Activated naive CD8-positive, alpha-beta T cell treated with anti-CD3 and anti-CD28 coated beads, Interleukin-2, amount 10 ng/mL, durations not matched to agents 7 days and 5 days (primary cell): ENCODE results near the gene ACD. TPM values are rescaled to one million over a fixed set of nuclear protein-coding genes. Genes with fewer than 3 reads are reported as not detected.

ENCODE experiments used
- ATAC-seq: fragments of 150-1000 bp; cut with Tn5 transposase; one replicate; pipeline ENCODE4 v1.10.0; 2021; ENCODE audit warnings: low read depth, moderate library complexity
- POLR2A ChIA-PET: fragments of 350-600 bp; sonication (Branson Sonifier 250); formaldehyde crosslinking; loops from one replicate; lab custom pipeline; 2021; ENCODE audit warnings: antibody characterized with exemption; lab: Charles Lee
- DNase-seq: peaks from one replicate; pipeline ENCODE4 v3.0.0; 2021
- H3K27ac Mint-ChIP-seq: one replicate; pipeline ENCODE4 v1.8.0; 2022; ENCODE audit warnings: mild to moderate bottlenecking, mixed read lengths
- H3K27me3 Mint-ChIP-seq: one replicate; pipeline ENCODE4 v1.8.0; 2022; ENCODE audit warnings: mild to moderate bottlenecking, moderate library complexity, mixed read lengths
- H3K36me3 Mint-ChIP-seq: one replicate; pipeline ENCODE4 v1.8.0; 2021; ENCODE audit warnings: mild to moderate bottlenecking, mixed read lengths
- H3K4me1 Mint-ChIP-seq: one replicate; pipeline ENCODE4 v1.8.0; 2021; ENCODE audit warnings: mixed read lengths
- H3K4me3 Mint-ChIP-seq: one replicate; pipeline ENCODE4 v1.8.0; 2022; ENCODE audit warnings: mild to moderate bottlenecking, moderate library complexity, mixed read lengths
- H3K9me3 Mint-ChIP-seq: one replicate; pipeline ENCODE4 v1.8.0; 2021; ENCODE audit warnings: mixed read lengths
- total RNA-seq, 2 experiments: library from RNA; stranded (reverse); gene quantifications; one replicate each; pipeline ENCODE4 v1.2.3, GENCODE V29; 2021

The ACD gene
- total RNA-seq, 2 experiments from 2014 or later = 50.7 to 54.2 TPM

- peaks cover 11% of the 10 kb centered on the region for H3K4me1 Mint-ChIP-seq
- H3K27me3 Mint-ChIP-seq = no peaks in the 10 kb centered on the region
- no peak for ATAC-seq
- POLR2A ChIA-PET = interaction anchor here (1.1 to 5.9 kb wide), 3 partner anchors 11 to 101 kb away, joined by 3 to 99 read pairs (median 72); partner anchors contain the start of genes ACD and PARD6A
- H3K36me3 Mint-ChIP-seq = peaks cover 18% of the 10 kb centered on the region
- no peak for DNase-seq
- no peaks in the 10 kb centered on the region for H3K9me3 Mint-ChIP-seq
- H3K27ac Mint-ChIP-seq = no peak overlapping the region
- H3K4me3 Mint-ChIP-seq = no peak overlapping the region
Measured at GRCh38 chr16:67647681-67648080, 12.4 kb downstream of the ACD start.

GRCh38 chr16:67647111-67647651, 12.9 kb downstream of the ACD start:
- Mint-ChIP-seq H3K36me3 (peaks cover 16% of the 10 kb centered on the region), H3K4me3 (no peak overlapping the region), H3K9me3 (no peaks in the 10 kb centered on the region), H3K4me1 (peaks cover 11% of the 10 kb centered on the region), H3K27me3 (no peaks in the 10 kb centered on the region), H3K27ac (no peak overlapping the region)
- POLR2A ChIA-PET = interaction anchor here (1.1 to 5.9 kb wide), 4 partner anchors 11 to 100 kb away, joined by 3 to 99 read pairs (median 69); partner anchors contain the start of genes ACD, CTCF and PARD6A
- DNase-seq (no peak), ATAC-seq (no peak)

DNA sequence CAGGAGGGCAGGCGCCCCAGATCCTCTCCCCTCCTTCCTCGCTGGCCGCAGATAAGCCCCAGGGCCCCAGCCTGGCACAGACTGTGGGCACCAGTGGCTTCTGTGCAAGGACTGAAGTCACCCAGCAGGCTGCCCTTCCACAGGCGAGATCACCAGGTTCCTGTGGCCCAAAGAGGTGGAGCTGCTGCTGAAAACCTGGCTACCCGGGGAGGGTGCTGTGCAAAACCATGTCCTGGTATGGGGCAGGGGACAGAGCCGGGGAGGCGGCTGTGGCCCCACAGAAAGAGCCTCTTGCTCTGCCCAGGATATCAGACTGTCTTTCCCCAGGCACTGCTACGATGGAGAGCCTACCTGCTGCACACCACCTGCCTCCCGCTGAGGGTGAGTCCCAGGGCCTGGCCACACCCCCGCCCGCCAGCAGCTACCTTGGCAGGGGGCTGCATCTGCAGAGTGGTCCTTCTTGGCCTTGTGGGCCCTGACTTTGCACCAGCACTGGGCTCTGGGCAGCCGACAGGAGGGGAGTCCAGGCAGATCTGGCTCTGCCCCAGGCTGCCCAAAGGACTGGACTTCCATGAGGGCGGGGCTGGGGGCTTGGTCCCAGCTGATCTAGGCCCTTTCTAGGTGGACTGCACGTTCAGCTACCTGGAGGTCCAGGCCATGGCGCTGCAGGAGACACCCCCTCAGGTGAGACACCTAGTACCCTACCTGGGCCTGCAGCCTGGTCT, 14.5 kb downstream of the ACD start:
- Mint-ChIP-seq H3K4me3 (peak overlapping the region; percentile 92), H3K27ac (peak overlapping the region; percentile 96), H3K9me3 (no peaks in the 10 kb centered on the region), H3K27me3 (no peaks in the 10 kb centered on the region), H3K36me3 (peaks cover 9% of the 10 kb centered on the region), H3K4me1 (peaks cover 9% of the 10 kb centered on the region)
- POLR2A ChIA-PET = interaction anchor here (0.6 to 5.9 kb wide), 23 partner anchors 13 to 485 kb away, joined by 3 to 99 read pairs (median 4); partner anchors contain the start of genes ACD, ATP6V0D1, C16orf86 and CTCF
- DNase-seq = no peak
- ATAC-seq = peak; percentile 3

GRCh38 chr16:67644038-67644437, 16.0 kb downstream of the ACD start:
- H3K27me3 Mint-ChIP-seq = no peaks in the 10 kb centered on the region
- ATAC-seq (no peak), DNase-seq (no peak)
- peak overlapping the region; percentile 80 for H3K27ac Mint-ChIP-seq
- peaks cover 5% of the 10 kb centered on the region for H3K4me1 Mint-ChIP-seq
- peak overlapping the region; percentile 75 for H3K4me3 Mint-ChIP-seq
- POLR2A ChIA-PET = interaction anchor here (0.7 to 5.9 kb wide), 10 partner anchors 16 to 483 kb away, joined by 3 to 99 read pairs (median 12); partner anchors contain the start of genes ACD, ATP6V0D1, C16orf86 and CTCF
- peaks cover 2% of the 10 kb centered on the region for H3K36me3 Mint-ChIP-seq
- no peaks in the 10 kb centered on the region for H3K9me3 Mint-ChIP-seq

- POLR2A ChIA-PET = interaction anchor here (1.5 to 5.9 kb wide), 3 partner anchors 18 to 95 kb away, joined by 5 to 99 read pairs (median 66); partner anchors contain the start of genes ACD and CTCF
- no peaks in the 10 kb centered on the region for H3K27me3 Mint-ChIP-seq
- no peaks in the 10 kb centered on the region for H3K9me3 Mint-ChIP-seq
- peaks cover 5% of the 10 kb centered on the region for H3K4me1 Mint-ChIP-seq
- DNase-seq (no peak), ATAC-seq (no peak)
- peaks cover 1% of the 10 kb centered on the region for H3K36me3 Mint-ChIP-seq
- H3K27ac Mint-ChIP-seq = no peak overlapping the region
- H3K4me3 Mint-ChIP-seq = no peak overlapping the region
Measured at GRCh38 chr16:67641779-67642708, 18.0 kb downstream of the ACD start.

DNA sequence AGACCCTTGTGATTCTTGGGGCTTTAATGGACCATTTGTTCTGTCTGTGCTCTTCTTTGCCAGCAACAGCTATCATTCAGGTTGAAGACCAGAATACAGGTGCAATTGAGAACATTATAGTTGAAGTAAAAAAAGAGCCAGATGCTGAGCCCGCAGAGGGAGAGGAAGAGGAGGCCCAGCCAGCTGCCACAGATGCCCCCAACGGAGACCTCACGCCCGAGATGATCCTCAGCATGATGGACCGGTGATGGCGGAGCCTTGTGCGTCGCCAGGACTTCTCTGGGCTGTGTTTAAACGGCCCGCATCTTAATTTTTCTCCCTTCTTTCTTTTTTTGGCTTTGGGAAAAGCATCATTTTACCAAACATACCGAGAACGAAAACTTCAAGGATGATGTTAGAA, 22.4 kb downstream of the ACD start:
- H3K36me3 Mint-ChIP-seq = peaks cover 8% of the 10 kb centered on the region
- POLR2A ChIA-PET = no interaction called here
- DNase-seq (no peak), ATAC-seq (no peak)
- H3K4me1 Mint-ChIP-seq = no peaks in the 10 kb centered on the region
- H3K27me3 Mint-ChIP-seq = no peaks in the 10 kb centered on the region
- H3K27ac Mint-ChIP-seq = no peak overlapping the region
- no peaks in the 10 kb centered on the region for H3K9me3 Mint-ChIP-seq
- H3K4me3 Mint-ChIP-seq = no peak overlapping the region

GRCh38 chr16:67636713-67637112, 23.3 kb downstream of the ACD start:
- H3K4me1 Mint-ChIP-seq = peaks cover 2% of the 10 kb centered on the region
- H3K9me3 Mint-ChIP-seq = no peaks in the 10 kb centered on the region
- H3K27me3 Mint-ChIP-seq = no peaks in the 10 kb centered on the region
- DNase-seq (no peak), ATAC-seq (no peak)
- no peak overlapping the region for H3K4me3 Mint-ChIP-seq
- no peak overlapping the region for H3K27ac Mint-ChIP-seq
- POLR2A ChIA-PET = no interaction called here
- H3K36me3 Mint-ChIP-seq = peaks cover 10% of the 10 kb centered on the region

DNA sequence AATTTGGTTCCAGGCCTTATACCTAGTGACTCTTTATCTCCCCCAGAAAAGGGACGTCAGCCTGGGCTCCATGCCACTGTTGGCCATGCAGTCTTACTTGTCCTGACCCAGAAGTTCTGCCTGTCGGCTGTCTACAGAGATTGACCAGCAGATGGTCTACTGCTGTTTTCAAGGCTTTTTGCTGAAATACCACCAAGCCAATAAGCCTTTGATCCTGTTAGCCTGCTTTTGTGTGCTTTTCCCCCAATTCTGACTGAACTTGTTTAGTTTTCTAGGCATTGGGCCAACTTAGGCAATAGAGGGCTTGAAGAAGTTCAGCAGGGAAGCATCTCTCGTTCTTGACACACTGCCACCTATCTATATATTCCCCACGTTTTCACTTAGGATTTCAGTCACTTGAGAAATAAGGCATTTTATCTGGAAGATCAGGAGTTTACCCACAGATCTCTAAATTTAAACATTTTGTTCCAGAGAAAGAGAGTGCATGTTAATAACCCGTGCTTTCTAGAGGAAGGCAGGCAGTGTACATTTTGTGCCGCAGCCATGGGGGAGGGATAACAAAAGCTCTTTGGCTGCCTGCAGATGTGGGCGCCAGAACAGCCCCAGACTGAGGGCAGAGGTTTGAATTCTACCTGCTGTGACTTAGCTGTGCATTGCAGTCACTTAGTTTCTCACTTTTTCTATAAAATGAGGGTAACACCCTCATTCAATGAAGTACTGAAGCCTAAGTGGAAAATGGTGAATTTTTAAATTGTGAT, 27.5 kb downstream of the ACD start:
- H3K27ac Mint-ChIP-seq = no peak overlapping the region
- H3K4me1 Mint-ChIP-seq = peaks cover 2% of the 10 kb centered on the region
- H3K4me3 Mint-ChIP-seq = no peak overlapping the region
- no peaks in the 10 kb centered on the region for H3K9me3 Mint-ChIP-seq
- H3K27me3 Mint-ChIP-seq = no peaks in the 10 kb centered on the region
- H3K36me3 Mint-ChIP-seq = peaks cover 24% of the 10 kb centered on the region
- DNase-seq (no peak), ATAC-seq (no peak)
- POLR2A ChIA-PET = no interaction called here

DNA sequence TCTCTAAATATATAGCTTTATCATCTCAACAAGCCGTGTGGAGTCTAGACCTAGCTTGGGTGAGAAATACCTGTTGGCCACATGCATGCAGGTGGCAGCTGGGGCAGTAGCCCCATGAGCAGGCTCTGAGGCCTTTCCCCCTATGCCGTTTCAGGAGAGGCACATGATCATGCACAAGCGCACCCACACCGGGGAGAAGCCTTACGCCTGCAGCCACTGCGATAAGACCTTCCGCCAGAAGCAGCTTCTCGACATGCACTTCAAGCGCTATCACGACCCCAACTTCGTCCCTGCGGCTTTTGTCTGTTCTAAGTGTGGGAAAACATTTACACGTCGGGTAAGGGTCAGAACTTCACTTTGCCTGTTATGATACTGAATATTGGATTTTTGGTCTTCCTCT, 31.8 kb downstream of the ACD start:
- no peak overlapping the region for H3K27ac Mint-ChIP-seq

GRCh38 chr16:67613808-67614207, 46.3 kb downstream of the ACD start:
- Mint-ChIP-seq H3K4me1 (no peaks in the 10 kb centered on the region), H3K4me3 (no peak overlapping the region), H3K36me3 (peaks cover 10% of the 10 kb centered on the region), H3K27me3 (no peaks in the 10 kb centered on the region), H3K9me3 (no peaks in the 10 kb centered on the region), H3K27ac (no peak overlapping the region)
- POLR2A ChIA-PET = no interaction called here
- no peak for DNase-seq
- no peak for ATAC-seq

More for the DNA sequence above, 31.8 kb downstream of the ACD start:
- POLR2A ChIA-PET = interaction anchor here (1.3 kb wide), 1 partner anchor 32 kb away, joined by 3 read pairs; the partner anchor contains the start of gene ACD
- H3K27me3 Mint-ChIP-seq = no peaks in the 10 kb centered on the region
- H3K9me3 Mint-ChIP-seq = no peaks in the 10 kb centered on the region
- DNase-seq (no peak), ATAC-seq (no peak)
- peaks cover 2% of the 10 kb centered on the region for H3K4me1 Mint-ChIP-seq
- H3K4me3 Mint-ChIP-seq = no peak overlapping the region
- peaks cover 27% of the 10 kb centered on the region for H3K36me3 Mint-ChIP-seq

DNA sequence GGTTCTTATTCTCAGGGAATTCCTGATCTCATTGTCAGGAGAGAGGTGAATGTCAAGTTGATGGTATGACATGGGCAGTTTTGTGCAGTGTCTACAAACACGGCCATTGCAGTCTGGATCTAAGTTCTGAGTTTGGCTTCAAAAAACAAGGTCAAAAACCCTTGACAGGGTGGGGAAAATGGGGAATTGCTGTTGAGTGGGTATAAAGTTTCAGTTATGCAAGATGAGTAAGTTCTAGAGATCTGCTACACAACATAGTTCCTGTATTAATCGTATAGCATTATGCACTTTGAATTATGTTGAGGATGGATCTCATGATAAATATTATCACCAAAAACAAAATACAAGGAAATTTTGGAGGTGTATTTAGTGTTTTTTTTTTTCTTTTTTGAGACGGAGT, 51.7 kb downstream of the ACD start:
- H3K4me1 Mint-ChIP-seq = peaks cover 9% of the 10 kb centered on the region
- H3K36me3 Mint-ChIP-seq = peaks cover 6% of the 10 kb centered on the region
- ATAC-seq (no peak), DNase-seq (no peak)
- no peak overlapping the region for H3K27ac Mint-ChIP-seq
- POLR2A ChIA-PET = no interaction called here
- no peaks in the 10 kb centered on the region for H3K9me3 Mint-ChIP-seq
- H3K27me3 Mint-ChIP-seq = no peaks in the 10 kb centered on the region
- H3K4me3 Mint-ChIP-seq = no peak overlapping the region
